WTC11 (cell line): ENCODE measurements around the gene MBD2. TPM values are rescaled to one million over a fixed set of nuclear protein-coding genes. Genes with fewer than 3 reads are reported as not detected.
A peak's percentile ranks its signal among the peaks of the same experiment; 100 is the strongest.
"Not testable (repeated sequence)": the region's sequence is repeated elsewhere in the genome, so short reads cannot be mapped to it uniquely, and the experiment has no call there.

ENCODE experiments used
- ATAC-seq: fragments of 200-7000 bp; cut with Tn5 transposase; 2 replicates; pipeline ENCODE4 v1.10.0; 2021; ENCODE audit warnings: mild to moderate bottlenecking, moderate library complexity
- CTCF ChIA-PET: fragments of 300-600 bp; sonication (Branson Sonifier 250); formaldehyde crosslinking; loops from one replicate; lab custom pipeline; 2021; ENCODE audit warnings: antibody characterized with exemption; lab: Charles Lee
- POLR2A ChIA-PET: fragments of 350-600 bp; sonication (Branson Sonifier 250); formaldehyde crosslinking; loops from one replicate; lab custom pipeline; 2021; ENCODE audit warnings: antibody characterized with exemption; lab: Charles Lee
- DNase-seq: peaks from one replicate; pipeline ENCODE4 v3.0.0; 2021; ENCODE audit warnings: low spot score
- H3K27ac Mint-ChIP-seq: 2 replicates; pipeline ENCODE4 v1.8.0; 2021; ENCODE audit warnings: mixed read lengths
- H3K27me3 Mint-ChIP-seq: 2 replicates; pipeline ENCODE4 v1.8.0; 2021; ENCODE audit warnings: low read depth, mild to moderate bottlenecking, moderate library complexity, mixed read lengths
- H3K36me3 Mint-ChIP-seq: 2 replicates; pipeline ENCODE4 v1.8.0; 2021; ENCODE audit warnings: mixed read lengths
- H3K4me1 Mint-ChIP-seq: 2 replicates; pipeline ENCODE4 v1.8.0; 2022; ENCODE audit warnings: mixed read lengths
- H3K4me3 Mint-ChIP-seq: 2 replicates; pipeline ENCODE4 v1.8.0; 2021; ENCODE audit warnings: mild to moderate bottlenecking, moderate library complexity, mixed read lengths
- H3K9me3 Mint-ChIP-seq: 2 replicates; pipeline ENCODE4 v1.8.0; 2021; ENCODE audit warnings: mixed read lengths
- ETV6 ChIP-seq: sonication (generic); formaldehyde crosslinking; IDR thresholded peaks from 2 replicates; pipeline ENCODE4 v1.8.1; 2022; ENCODE audit warnings: mild to moderate bottlenecking, missing genetic modification reagents
- GRHL2 ChIP-seq: fragments of 250-450 bp; sonication (Bioruptor Pico); IDR thresholded peaks from 2 replicates; pipeline ENCODE4 v1.8.0; 2022; ENCODE audit warnings: mild to moderate bottlenecking, moderate library complexity; ENCODE audit not compliant: insufficient replicate concordance, severe bottlenecking
- HMGA2 ChIP-seq: fragments of 250-450 bp; sonication (Bioruptor Pico); IDR thresholded peaks from 2 replicates; pipeline ENCODE4 v1.4.0; 2021; ENCODE audit warnings: mild to moderate bottlenecking, moderate library complexity
- PREB ChIP-seq: sonication (generic); formaldehyde crosslinking; IDR thresholded peaks from 2 replicates; pipeline ENCODE4 v1.8.1; 2022; ENCODE audit warnings: mild to moderate bottlenecking, missing genetic modification reagents, moderate library complexity, borderline replicate concordance
- PRRX2 ChIP-seq: fragments of 250-450 bp; sonication (Bioruptor Pico); IDR thresholded peaks from 2 replicates; pipeline ENCODE4 v1.8.0; 2021; ENCODE audit warnings: mild to moderate bottlenecking
- SMAD4 ChIP-seq: sonication (generic); formaldehyde crosslinking; IDR thresholded peaks from 2 replicates; pipeline ENCODE4 v1.8.0; 2022; ENCODE audit warnings: mild to moderate bottlenecking, missing genetic modification reagents
- ZNF232 ChIP-seq: sonication (generic); formaldehyde crosslinking; IDR thresholded peaks from 2 replicates; pipeline ENCODE4 v1.8.0; 2022; ENCODE audit warnings: mild to moderate bottlenecking, missing genetic modification reagents
- ZNF263 ChIP-seq: sonication (generic); formaldehyde crosslinking; IDR thresholded peaks from 2 replicates; pipeline ENCODE4 v1.8.1; 2022; ENCODE audit warnings: low read depth, mild to moderate bottlenecking, moderate library complexity, missing genetic modification reagents
- ZNF423 ChIP-seq: fragments of 250-450 bp; sonication (Bioruptor Pico); IDR thresholded peaks from 2 replicates; pipeline ENCODE4 v2.1.2; 2022; ENCODE audit warnings: mild to moderate bottlenecking, moderate library complexity
- total RNA-seq: library from RNA; stranded (reverse); gene quantifications from 3 replicates; pipeline ENCODE4 v1.2.3, GENCODE V29; 2021
- TF ChIP-seq, protein P1 (sequence below): fragments of 250-450 bp; sonication (Bioruptor Pico); IDR thresholded peaks from 2 replicates; pipeline ENCODE4 v1.9.0; 2021; ENCODE audit warnings: mild to moderate bottlenecking, borderline replicate concordance
- TF ChIP-seq, protein P2 (sequence below): fragments of 200-600 bp; IDR thresholded peaks from 2 replicates; pipeline ENCODE4 v1.8.0; 2022; ENCODE audit warnings: antibody characterized with exemption
- TF ChIP-seq, protein P3 (sequence below): sonication (generic); formaldehyde crosslinking; IDR thresholded peaks from 2 replicates; pipeline ENCODE4 v1.8.1; 2022; ENCODE audit warnings: low read depth, missing genetic modification reagents, borderline replicate concordance
- TF ChIP-seq, protein P4 (sequence below): sonication (generic); formaldehyde crosslinking; IDR thresholded peaks from 2 replicates; pipeline ENCODE4 v1.8.0; 2022; ENCODE audit warnings: mild to moderate bottlenecking, missing genetic modification reagents

MBD2 gene
- total RNA-seq, 1 experiment from 2014 or later: 42.7 TPM

DNA sequence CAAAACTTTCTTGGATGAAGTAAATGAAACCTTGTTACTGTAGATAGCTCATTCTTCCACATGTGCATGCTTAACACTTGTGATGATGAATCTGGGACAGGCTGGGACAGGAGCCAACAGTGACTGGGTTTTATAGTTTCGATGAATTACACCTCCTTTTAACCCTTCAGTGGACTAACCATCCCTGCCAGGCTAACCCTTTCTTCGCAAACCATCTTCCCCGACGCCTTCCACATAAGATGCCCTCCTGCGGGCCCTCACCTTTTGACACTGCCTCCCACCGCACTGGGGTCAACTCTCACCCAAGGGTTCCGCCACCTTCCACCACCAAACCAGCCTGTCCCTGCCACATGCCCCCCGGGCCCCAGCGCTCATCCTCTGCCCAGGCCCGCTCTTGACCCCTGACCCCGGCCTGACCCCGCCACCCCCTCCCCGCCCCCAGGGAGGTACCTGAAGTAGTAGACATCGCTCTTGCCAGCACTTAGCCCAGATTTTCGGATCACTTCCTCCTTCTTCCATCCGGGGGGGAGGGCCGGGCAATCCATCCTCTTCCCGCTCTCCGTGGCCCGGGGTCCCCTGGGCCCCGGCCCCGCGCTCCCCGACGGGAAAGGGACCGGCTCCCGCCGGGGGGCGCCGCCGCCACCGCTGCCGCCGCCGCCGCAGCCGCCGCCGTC lies 764 bp downstream of the MBD2 start:
- ChIA-PET POLR2A (no interaction called here), CTCF (interaction anchor here (0.6 to 1.6 kb wide), 5 partner anchors 13 to 134 kb away, joined by 3 to 13 read pairs (median 4); partner anchors contain the start of genes C18orf54, POLI and STARD6)
- H3K27me3 Mint-ChIP-seq: no peaks in the 10 kb centered on the region
- peak; percentile 26 for DNase-seq
- peak overlapping the region; percentile 90 for H3K4me3 Mint-ChIP-seq
- peaks cover 54% of the 10 kb centered on the region for H3K4me1 Mint-ChIP-seq
- no peaks in the 10 kb centered on the region for H3K9me3 Mint-ChIP-seq
- ATAC-seq: no peak
- H3K27ac Mint-ChIP-seq: no peak overlapping the region
- H3K36me3 Mint-ChIP-seq: peaks cover 6% of the 10 kb centered on the region
- TF ChIP-seq PRRX2 (CRISPR knock-in tag) (no peak), PREB (CRISPR knock-in tag) (no peak), ZNF263 (CRISPR knock-in tag) (no peak), GRHL2 (CRISPR knock-in tag) (no peak)
- TF ChIP-seq, protein P1, sequence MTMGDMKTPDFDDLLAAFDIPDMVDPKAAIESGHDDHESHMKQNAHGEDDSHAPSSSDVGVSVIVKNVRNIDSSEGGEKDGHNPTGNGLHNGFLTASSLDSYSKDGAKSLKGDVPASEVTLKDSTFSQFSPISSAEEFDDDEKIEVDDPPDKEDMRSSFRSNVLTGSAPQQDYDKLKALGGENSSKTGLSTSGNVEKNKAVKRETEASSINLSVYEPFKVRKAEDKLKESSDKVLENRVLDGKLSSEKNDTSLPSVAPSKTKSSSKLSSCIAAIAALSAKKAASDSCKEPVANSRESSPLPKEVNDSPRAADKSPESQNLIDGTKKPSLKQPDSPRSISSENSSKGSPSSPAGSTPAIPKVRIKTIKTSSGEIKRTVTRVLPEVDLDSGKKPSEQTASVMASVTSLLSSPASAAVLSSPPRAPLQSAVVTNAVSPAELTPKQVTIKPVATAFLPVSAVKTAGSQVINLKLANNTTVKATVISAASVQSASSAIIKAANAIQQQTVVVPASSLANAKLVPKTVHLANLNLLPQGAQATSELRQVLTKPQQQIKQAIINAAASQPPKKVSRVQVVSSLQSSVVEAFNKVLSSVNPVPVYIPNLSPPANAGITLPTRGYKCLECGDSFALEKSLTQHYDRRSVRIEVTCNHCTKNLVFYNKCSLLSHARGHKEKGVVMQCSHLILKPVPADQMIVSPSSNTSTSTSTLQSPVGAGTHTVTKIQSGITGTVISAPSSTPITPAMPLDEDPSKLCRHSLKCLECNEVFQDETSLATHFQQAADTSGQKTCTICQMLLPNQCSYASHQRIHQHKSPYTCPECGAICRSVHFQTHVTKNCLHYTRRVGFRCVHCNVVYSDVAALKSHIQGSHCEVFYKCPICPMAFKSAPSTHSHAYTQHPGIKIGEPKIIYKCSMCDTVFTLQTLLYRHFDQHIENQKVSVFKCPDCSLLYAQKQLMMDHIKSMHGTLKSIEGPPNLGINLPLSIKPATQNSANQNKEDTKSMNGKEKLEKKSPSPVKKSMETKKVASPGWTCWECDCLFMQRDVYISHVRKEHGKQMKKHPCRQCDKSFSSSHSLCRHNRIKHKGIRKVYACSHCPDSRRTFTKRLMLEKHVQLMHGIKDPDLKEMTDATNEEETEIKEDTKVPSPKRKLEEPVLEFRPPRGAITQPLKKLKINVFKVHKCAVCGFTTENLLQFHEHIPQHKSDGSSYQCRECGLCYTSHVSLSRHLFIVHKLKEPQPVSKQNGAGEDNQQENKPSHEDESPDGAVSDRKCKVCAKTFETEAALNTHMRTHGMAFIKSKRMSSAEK: no peak

DNA sequence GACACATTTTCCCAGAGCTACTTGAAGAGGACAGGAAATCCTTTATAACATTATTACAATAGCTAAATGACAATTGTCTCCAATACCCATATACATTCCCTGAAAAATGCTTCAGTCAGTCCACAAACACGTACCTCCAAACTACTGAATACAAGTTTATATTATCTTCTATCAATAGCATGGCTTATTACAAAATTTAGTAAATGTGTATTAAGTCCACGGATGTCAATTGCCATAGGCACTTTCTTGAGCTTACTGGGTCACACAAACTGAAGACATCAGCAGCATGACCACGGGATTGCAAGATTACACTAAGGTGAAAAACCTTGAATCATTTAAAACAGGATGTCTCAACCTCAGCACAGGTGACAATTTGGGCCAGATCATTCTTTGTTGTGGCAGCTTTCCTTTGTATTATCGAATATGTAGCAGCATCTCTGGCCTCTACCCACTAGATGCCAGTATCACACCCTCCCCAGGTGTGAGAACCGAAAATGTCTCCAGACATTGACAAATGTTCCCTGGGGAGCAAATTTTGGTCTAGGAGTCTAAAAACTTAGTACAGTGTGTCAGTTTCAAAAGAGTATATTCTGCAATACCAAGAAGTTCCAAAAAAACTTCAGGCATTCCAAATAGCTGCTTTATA lies 1.4 kb downstream of the MBD2 start:
- DNase-seq (no peak), ATAC-seq (no peak)
- Mint-ChIP-seq H3K27ac (peak overlapping the region; percentile 49), H3K4me3 (peak overlapping the region; percentile 90), H3K4me1 (peaks cover 48% of the 10 kb centered on the region), H3K36me3 (peaks cover 6% of the 10 kb centered on the region), H3K27me3 (no peaks in the 10 kb centered on the region), H3K9me3 (no peaks in the 10 kb centered on the region)
- CTCF ChIA-PET: interaction anchor here (0.6 to 1.6 kb wide), 5 partner anchors 13 to 135 kb away, joined by 3 to 13 read pairs (median 4); partner anchors contain the start of genes C18orf54, POLI and STARD6
- POLR2A ChIA-PET: no interaction called here
- TF ChIP-seq, protein P2, sequence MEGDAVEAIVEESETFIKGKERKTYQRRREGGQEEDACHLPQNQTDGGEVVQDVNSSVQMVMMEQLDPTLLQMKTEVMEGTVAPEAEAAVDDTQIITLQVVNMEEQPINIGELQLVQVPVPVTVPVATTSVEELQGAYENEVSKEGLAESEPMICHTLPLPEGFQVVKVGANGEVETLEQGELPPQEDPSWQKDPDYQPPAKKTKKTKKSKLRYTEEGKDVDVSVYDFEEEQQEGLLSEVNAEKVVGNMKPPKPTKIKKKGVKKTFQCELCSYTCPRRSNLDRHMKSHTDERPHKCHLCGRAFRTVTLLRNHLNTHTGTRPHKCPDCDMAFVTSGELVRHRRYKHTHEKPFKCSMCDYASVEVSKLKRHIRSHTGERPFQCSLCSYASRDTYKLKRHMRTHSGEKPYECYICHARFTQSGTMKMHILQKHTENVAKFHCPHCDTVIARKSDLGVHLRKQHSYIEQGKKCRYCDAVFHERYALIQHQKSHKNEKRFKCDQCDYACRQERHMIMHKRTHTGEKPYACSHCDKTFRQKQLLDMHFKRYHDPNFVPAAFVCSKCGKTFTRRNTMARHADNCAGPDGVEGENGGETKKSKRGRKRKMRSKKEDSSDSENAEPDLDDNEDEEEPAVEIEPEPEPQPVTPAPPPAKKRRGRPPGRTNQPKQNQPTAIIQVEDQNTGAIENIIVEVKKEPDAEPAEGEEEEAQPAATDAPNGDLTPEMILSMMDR: no peak
- TF ChIP-seq, all 79 proteins: peak for 0

DNA sequence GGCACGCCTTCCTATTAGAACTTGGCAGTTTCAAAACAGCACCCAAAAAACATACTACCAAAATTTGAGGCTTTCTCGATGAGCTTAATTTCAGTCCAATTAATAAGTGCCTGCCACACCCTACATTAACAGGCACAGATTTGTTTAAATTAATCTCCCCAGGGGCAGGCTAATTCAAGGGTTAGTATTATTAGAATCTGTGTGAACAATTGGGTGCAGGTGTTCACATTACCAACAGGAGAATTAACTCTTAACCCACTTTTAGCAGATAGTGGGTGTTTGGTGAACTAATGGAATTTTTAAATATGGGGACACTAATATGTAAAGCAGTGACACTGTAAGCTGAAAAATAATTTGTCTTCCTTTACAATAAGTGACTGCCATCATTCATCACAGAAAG lies 4.1 kb downstream of the MBD2 start:
- no peaks in the 10 kb centered on the region for H3K9me3 Mint-ChIP-seq
- H3K4me1 Mint-ChIP-seq: peaks cover 55% of the 10 kb centered on the region
- DNase-seq (no peak), ATAC-seq (no peak)
- TF ChIP-seq, protein P3, sequence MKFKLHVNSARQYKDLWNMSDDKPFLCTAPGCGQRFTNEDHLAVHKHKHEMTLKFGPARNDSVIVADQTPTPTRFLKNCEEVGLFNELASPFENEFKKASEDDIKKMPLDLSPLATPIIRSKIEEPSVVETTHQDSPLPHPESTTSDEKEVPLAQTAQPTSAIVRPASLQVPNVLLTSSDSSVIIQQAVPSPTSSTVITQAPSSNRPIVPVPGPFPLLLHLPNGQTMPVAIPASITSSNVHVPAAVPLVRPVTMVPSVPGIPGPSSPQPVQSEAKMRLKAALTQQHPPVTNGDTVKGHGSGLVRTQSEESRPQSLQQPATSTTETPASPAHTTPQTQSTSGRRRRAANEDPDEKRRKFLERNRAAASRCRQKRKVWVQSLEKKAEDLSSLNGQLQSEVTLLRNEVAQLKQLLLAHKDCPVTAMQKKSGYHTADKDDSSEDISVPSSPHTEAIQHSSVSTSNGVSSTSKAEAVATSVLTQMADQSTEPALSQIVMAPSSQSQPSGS (CRISPR knock-in tag): no peak
- no peak for TF ChIP-seq SMAD4 (CRISPR knock-in tag)
- no peak for TF ChIP-seq HMGA2 (CRISPR knock-in tag)
- no peak for TF ChIP-seq ETV6 (CRISPR knock-in tag)
- TF ChIP-seq ZNF423 (CRISPR knock-in tag): no peak
- TF ChIP-seq, protein P4, sequence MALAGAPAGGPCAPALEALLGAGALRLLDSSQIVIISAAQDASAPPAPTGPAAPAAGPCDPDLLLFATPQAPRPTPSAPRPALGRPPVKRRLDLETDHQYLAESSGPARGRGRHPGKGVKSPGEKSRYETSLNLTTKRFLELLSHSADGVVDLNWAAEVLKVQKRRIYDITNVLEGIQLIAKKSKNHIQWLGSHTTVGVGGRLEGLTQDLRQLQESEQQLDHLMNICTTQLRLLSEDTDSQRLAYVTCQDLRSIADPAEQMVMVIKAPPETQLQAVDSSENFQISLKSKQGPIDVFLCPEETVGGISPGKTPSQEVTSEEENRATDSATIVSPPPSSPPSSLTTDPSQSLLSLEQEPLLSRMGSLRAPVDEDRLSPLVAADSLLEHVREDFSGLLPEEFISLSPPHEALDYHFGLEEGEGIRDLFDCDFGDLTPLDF (CRISPR knock-in tag): no peak
- no peak for TF ChIP-seq ZNF232 (CRISPR knock-in tag)
- ChIA-PET CTCF (no interaction called here), POLR2A (no interaction called here)
- H3K36me3 Mint-ChIP-seq: peaks cover 6% of the 10 kb centered on the region
- no peak overlapping the region for H3K4me3 Mint-ChIP-seq
- H3K27ac Mint-ChIP-seq: peak overlapping the region; percentile 32; the same call in 1 of the 2 replicates
- H3K27me3 Mint-ChIP-seq: no peaks in the 10 kb centered on the region

GRCh38 chr18:54218803-54219202 lies 5.7 kb downstream of the MBD2 start:
- H3K27me3 Mint-ChIP-seq, POLR2A ChIA-PET, H3K36me3 Mint-ChIP-seq, H3K9me3 Mint-ChIP-seq, H3K27ac Mint-ChIP-seq, DNase-seq, H3K4me3 Mint-ChIP-seq, ATAC-seq: not testable (repeated sequence)
- CTCF ChIA-PET: interaction anchor here (0.5 to 0.8 kb wide), 2 partner anchors 52 to 225 kb away, joined by 3 to 6 read pairs; no protein-coding TSS in a partner anchor
- H3K4me1 Mint-ChIP-seq: peaks cover 51% of the 10 kb centered on the region
